ENCODE results near the gene NOS1. TPM values are rescaled to one million over a fixed set of nuclear protein-coding genes. Genes with fewer than 3 reads are reported as not detected.
A peak's percentile ranks its signal among the peaks of the same experiment; 100 is the strongest.
"Not testable (repeated sequence)": the region's sequence is repeated elsewhere in the genome, so short reads cannot be mapped to it uniquely, and the experiment has no call there.

NOS1 gene
- polyA plus RNA-seq, 1 donor: 0.76 TPM

- no peak for DNase-seq (ENCODE audit: low read depth)
Measured at GRCh38 chr12:117208811-117209455, 152.5 kb downstream of the NOS1 start.

GRCh38 chr12:117208206-117208605 is 153.2 kb downstream of the NOS1 start:
- no peak for DNase-seq (ENCODE audit: low read depth)

GRCh38 chr12:117207675-117208074 is 153.8 kb downstream of the NOS1 start:
- DNase-seq (ENCODE audit: low read depth): no peak

- no peak for DNase-seq (ENCODE audit: low read depth)
Measured at GRCh38 chr12:117202556-117202955, 158.9 kb downstream of the NOS1 start.

DNA sequence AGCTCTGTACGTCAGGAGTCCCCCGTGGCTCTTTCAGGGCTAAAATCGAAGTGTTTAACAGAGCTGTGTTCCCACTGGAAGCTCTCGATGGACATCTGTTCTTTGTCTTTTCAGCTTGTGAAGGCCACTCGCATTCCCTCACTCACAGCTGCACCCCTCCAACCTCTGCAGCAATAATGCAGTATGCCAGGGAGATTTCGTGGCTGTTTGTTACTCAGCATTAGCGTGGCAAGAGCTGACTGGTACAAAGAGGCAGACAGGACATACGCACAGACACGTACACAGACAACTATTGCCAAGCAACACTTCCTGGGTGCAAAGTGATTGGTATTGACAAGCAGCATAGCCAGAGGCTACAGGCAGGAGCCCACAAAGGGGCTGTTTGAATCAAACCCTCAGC is 159.4 kb downstream of the NOS1 start:
- no peak for DNase-seq (ENCODE audit: low read depth)

- DNase-seq (ENCODE audit: low read depth): not testable (repeated sequence)
Measured at GRCh38 chr12:117199956-117200744, 161.3 kb downstream of the NOS1 start.

GRCh38 chr12:117196334-117196733 is 165.1 kb downstream of the NOS1 start:
- not testable (repeated sequence) for DNase-seq (ENCODE audit: low read depth)

DNA sequence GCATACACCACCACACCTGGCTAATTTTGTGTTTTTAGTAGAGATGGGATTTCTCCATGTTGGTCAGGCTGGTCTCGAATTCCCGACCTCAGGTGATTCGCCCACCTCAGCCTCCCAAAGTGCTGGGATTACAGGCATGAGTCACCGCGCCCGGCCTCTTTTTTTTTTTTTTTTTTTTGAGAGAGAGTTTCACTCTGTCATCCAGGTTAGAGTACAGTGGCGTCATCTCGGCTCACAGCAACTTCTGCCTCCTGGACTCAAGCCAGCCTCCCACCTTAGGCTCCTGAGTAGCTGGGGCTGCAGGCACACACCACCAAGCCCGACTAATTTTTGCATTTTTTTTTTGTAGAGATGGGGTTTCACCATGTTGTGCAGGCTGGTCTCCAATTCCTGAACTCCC is 166.4 kb downstream of the NOS1 start:
- not testable (repeated sequence) for DNase-seq (ENCODE audit: low read depth)

GRCh38 chr12:117193903-117194302 is 167.5 kb downstream of the NOS1 start:
- no peak for DNase-seq (ENCODE audit: low read depth)

GRCh38 chr12:117192581-117192980 is 168.8 kb downstream of the NOS1 start:
- DNase-seq (ENCODE audit: low read depth): not testable (repeated sequence)

- no peak for DNase-seq (ENCODE audit: low read depth)
Measured at GRCh38 chr12:117192057-117192456, 169.4 kb downstream of the NOS1 start.

- DNase-seq (ENCODE audit: low read depth): peak; percentile 32
Measured at GRCh38 chr12:117190210-117190781, 171.1 kb downstream of the NOS1 start, which contains the start of gene FBXO21. FBXO21 (minus strand) TSS chr12:117190470; CDS start chr12:117190456, 14 bp downstream.

DNA sequence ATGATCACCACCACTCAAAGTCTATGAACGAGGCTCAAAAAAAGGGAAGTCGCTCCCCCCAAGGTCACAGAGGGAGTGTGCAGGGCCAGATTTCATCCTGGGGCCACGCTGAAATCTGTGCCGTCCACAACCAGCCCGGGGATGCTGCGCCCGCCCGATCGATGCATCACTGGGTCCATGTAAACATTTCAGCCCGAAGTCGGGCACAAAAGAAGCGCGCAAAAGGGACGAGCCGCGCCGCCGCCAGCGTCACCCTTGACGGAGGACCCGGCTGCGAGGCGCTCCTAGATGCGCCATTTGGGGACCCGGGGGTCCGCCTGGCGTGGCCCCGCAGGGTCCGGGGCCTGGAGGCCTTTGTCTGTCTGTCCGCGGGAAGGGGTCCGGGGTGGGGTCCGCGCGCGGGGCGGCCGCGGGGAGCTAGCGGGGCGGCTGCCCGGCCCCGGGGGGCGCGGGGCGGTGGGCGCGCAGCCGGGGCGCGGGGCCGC is 171.7 kb downstream of the NOS1 start:
- no peak for DNase-seq (ENCODE audit: low read depth)

- peak; percentile 32 for DNase-seq (ENCODE audit: low read depth)
Measured at GRCh38 chr12:117188961-117189724, 172.3 kb downstream of the NOS1 start.

DNA sequence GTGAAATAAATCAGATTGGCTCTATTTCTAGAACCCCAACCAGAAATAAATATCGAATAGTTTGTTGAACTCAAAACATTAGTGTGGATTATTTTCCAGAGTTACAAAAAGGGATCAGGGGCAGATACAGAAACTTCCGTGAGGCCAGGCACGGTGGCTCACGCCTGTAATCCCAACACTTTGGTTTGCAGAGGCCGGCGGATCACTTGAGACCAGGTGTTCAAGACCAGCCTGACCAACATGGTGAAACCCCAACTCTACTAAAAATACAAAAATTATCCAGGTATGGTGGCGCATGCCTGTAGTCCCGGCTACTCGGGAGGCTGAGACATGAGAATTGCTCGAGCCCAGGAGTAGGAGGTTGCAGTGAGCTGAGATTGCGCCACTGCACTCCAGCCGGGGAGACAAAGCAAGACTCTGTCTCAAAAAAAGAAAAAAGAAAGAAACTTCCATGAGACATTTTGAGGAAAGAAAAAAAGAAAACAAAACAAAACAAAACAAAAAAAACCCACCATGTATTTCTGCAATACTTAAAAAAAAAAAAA is 173.2 kb downstream of the NOS1 start:
- DNase-seq (ENCODE audit: low read depth): no peak

GRCh38 chr12:117187421-117187820 is 174.0 kb downstream of the NOS1 start:
- no peak for DNase-seq (ENCODE audit: low read depth)

GRCh38 chr12:117182866-117183265 is 178.6 kb downstream of the NOS1 start:
- DNase-seq (ENCODE audit: low read depth): no peak

GRCh38 chr12:117181468-117181843 is 180.0 kb downstream of the NOS1 start:
- DNase-seq (ENCODE audit: low read depth): not testable (repeated sequence)

DNA sequence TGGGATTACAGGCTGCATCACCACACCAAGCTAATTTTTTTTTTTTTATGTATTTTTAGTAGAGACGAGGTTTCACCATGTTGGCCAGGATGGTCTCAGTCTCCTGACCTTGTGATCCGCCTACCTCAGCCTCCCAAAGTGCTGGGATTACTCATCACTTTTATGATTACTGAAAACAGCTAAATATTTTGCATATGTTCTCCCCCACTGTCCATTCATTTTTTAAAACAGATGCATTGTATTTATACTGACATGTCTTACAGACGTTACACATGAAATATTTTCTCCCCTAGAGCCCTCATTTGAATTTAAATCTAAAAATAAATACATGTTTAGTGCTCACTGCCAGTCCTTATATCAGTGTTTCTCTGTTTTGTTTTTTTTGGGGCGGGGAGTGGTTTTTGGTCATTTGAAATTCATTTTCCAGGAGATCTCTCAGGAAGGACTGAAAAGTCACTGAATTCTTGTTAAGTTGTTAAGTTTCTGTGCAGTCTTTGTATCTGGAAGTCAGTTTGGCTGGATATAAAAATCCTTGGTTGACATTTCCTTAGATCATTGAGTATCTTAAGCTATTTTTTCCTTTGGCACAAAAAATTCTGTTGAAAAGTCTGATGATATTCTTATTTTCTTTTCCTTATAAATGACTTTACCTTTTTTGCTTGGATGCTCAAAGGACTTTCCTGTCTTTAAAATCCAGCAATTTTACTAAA is 180.5 kb downstream of the NOS1 start:
- no peak for DNase-seq (ENCODE audit: low read depth)

GRCh38 chr12:117178745-117179144 is 182.7 kb downstream of the NOS1 start:
- DNase-seq (ENCODE audit: low read depth): no peak

DNA sequence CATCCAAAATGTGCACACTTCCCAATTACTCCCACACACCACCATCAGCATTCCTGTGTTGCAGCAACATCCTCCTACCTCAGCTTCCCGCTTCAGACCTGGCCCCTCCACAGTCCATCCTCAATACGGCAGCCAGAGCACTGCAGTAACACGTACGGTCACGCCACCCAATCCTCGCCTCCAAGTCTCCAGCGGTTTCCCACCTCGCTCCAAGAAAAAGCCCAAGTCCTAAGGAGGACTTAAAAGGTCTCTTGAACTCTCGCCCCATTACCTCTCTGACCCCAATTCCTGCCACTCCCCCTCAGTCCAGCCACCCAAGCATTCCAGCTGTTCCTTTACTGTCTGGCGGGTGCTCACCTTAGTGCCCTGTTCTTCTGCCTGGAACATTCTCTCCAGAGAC is 183.1 kb downstream of the NOS1 start:
- DNase-seq (ENCODE audit: low read depth): no peak

Data from forelimb muscle (tissue), 1 donor.